Liver (tissue), 3 donors: Measurements from ENCODE around the gene NT5DC2.

Source experiments
- RXRA ChIP-seq, 2 donors: IDR thresholded peaks; 2 replicates each; pipeline ENCODE4 v1.6.1; 2017 to 2018; ENCODE audit warnings: antibody characterized with exemption in 2 of 2, mild to moderate bottlenecking in 1 of 2
- YY1 ChIP-seq: IDR thresholded peaks from 2 replicates; pipeline ENCODE4 v1.6.1; 2016; ENCODE audit warnings: antibody characterized with exemption, mild to moderate bottlenecking
- TF ChIP-seq, protein P1 (sequence below): fragments of 150-350 bp; IDR thresholded peaks from 2 replicates; pipeline ENCODE4 v1.5.1; 2017; ENCODE audit warnings: improper control_type of control experiment, low read depth, low read length; ENCODE audit not compliant: missing input control
- donor health status: healthy.
- donor health status: healthy.

DNA sequence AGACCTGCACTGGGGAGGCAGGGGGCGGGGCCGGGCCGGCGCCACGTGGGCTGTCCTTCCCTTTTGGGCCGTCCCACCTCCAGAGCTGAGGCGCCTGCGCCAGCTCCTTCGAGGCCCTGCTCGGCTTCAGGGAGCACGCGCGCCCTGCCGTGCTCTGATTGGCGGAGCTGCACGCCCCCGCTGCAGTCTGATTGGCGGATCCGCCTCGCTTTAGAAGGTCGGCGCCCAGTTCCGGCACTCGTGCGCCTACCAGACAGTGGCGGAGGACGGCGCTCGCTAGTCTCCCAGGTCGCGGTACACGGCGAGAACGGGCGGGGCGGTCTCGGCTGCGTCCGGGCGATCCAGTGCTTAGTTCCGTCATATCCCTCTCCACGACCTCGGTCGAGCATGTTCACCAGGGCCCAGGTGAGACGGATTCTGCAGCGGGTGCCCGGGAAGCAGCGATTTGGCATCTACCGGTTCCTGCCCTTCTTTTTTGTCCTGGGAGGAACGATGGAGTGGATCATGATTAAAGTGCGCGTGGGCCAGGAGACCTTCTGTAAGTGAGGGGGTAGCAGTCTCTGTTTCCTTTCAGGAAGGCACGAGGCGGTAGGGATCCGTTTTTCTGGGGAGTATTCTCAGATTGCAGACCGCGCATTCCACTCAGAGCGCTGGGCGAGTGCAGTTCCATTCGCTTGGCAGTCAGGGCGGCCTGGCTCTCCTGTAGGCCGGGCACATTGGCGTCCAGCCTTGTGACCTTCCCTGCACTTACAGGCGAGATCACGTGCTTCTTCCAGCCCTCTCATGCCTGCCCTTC is 2.9 kb upstream of the NT5DC2 start, which contains the start of gene UQCC5:
- TF ChIP-seq YY1, result peak; percentile 73
- TF ChIP-seq RXRA (IDR thresholded peaks at IDR 0.05), result peak; percentile 83 to 89
- TF ChIP-seq, protein P1, sequence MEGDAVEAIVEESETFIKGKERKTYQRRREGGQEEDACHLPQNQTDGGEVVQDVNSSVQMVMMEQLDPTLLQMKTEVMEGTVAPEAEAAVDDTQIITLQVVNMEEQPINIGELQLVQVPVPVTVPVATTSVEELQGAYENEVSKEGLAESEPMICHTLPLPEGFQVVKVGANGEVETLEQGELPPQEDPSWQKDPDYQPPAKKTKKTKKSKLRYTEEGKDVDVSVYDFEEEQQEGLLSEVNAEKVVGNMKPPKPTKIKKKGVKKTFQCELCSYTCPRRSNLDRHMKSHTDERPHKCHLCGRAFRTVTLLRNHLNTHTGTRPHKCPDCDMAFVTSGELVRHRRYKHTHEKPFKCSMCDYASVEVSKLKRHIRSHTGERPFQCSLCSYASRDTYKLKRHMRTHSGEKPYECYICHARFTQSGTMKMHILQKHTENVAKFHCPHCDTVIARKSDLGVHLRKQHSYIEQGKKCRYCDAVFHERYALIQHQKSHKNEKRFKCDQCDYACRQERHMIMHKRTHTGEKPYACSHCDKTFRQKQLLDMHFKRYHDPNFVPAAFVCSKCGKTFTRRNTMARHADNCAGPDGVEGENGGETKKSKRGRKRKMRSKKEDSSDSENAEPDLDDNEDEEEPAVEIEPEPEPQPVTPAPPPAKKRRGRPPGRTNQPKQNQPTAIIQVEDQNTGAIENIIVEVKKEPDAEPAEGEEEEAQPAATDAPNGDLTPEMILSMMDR, result no peak
